HG02943 (cell line): Measurements from ENCODE around the gene CHD6.
"Not testable (repeated sequence)": the region's sequence is repeated elsewhere in the genome, so short reads cannot be mapped to it uniquely, and the experiment has no call there.

ENCODE experiments used
- ATAC-seq: cut with Tn5 transposase; IDR thresholded peaks from one replicate; pipeline ENCODE4 v1.9.1; 2021; ENCODE audit warnings: mild to moderate bottlenecking, low read depth, moderate library complexity; ENCODE audit not compliant: unreplicated experiment

The CHD6 gene

GRCh38 chr20:41546535-41546934 lies 71.6 kb downstream of the CHD6 start:
- no peak for ATAC-seq

- no peak for ATAC-seq
These were observed 73.7 kb downstream of the CHD6 start for GRCh38 chr20:41544472-41544871.

GRCh38 chr20:41540918-41541317 lies 77.3 kb downstream of the CHD6 start:
- ATAC-seq, result no peak

GRCh38 chr20:41540459-41540858 lies 77.7 kb downstream of the CHD6 start:
- no peak for ATAC-seq

- no peak for ATAC-seq
These were observed 79.2 kb downstream of the CHD6 start for GRCh38 chr20:41538810-41539596.

- ATAC-seq, result no peak
These were observed 80.3 kb downstream of the CHD6 start for GRCh38 chr20:41537865-41538264.

GRCh38 chr20:41535551-41535950 lies 82.6 kb downstream of the CHD6 start:
- ATAC-seq, result not testable (repeated sequence)

GRCh38 chr20:41534842-41535241 lies 83.3 kb downstream of the CHD6 start:
- no peak for ATAC-seq

GRCh38 chr20:41534170-41534569 lies 84.0 kb downstream of the CHD6 start:
- ATAC-seq, result no peak

- ATAC-seq, result no peak
These were observed 84.5 kb downstream of the CHD6 start for GRCh38 chr20:41533537-41534136.

GRCh38 chr20:41532935-41533334 lies 85.2 kb downstream of the CHD6 start:
- ATAC-seq, result no peak

- ATAC-seq, result no peak
These were observed 86.5 kb downstream of the CHD6 start for GRCh38 chr20:41531518-41532275.

GRCh38 chr20:41530923-41531322 lies 87.3 kb downstream of the CHD6 start:
- ATAC-seq, result no peak

GRCh38 chr20:41526327-41526726 lies 91.8 kb downstream of the CHD6 start:
- no peak for ATAC-seq

- ATAC-seq, result no peak
These were observed 93.1 kb downstream of the CHD6 start for GRCh38 chr20:41524980-41525613.

GRCh38 chr20:41523857-41524256 lies 94.3 kb downstream of the CHD6 start:
- no peak for ATAC-seq

- ATAC-seq, result no peak
These were observed 104.3 kb downstream of the CHD6 start for GRCh38 chr20:41513829-41514228.

GRCh38 chr20:41512624-41513023 lies 105.6 kb downstream of the CHD6 start:
- ATAC-seq, result no peak

- ATAC-seq, result no peak
These were observed 107.2 kb downstream of the CHD6 start for GRCh38 chr20:41510847-41511450.

- ATAC-seq, result no peak
These were observed 108.0 kb downstream of the CHD6 start for GRCh38 chr20:41510224-41510623.
